HG02588 (cell line): ENCODE results near the gene C4BPB.
"Not testable (repeated sequence)": the region's sequence is repeated elsewhere in the genome, so short reads cannot be mapped to it uniquely, and the experiment has no call there.

Experiments
- ATAC-seq: cut with Tn5 transposase; IDR thresholded peaks from one replicate; pipeline ENCODE4 v1.9.1; 2021; ENCODE audit warnings: mild to moderate bottlenecking, moderate library complexity; ENCODE audit not compliant: unreplicated experiment

Gene C4BPB

GRCh38 chr1:207088701-207089626, at the start of gene C4BPB:
Gene C4BPB, plus strand, starts transcription at chr1:207088860. Its CDS starts 672 bp downstream, at chr1:207089532.
- ATAC-seq, result no peak

DNA sequence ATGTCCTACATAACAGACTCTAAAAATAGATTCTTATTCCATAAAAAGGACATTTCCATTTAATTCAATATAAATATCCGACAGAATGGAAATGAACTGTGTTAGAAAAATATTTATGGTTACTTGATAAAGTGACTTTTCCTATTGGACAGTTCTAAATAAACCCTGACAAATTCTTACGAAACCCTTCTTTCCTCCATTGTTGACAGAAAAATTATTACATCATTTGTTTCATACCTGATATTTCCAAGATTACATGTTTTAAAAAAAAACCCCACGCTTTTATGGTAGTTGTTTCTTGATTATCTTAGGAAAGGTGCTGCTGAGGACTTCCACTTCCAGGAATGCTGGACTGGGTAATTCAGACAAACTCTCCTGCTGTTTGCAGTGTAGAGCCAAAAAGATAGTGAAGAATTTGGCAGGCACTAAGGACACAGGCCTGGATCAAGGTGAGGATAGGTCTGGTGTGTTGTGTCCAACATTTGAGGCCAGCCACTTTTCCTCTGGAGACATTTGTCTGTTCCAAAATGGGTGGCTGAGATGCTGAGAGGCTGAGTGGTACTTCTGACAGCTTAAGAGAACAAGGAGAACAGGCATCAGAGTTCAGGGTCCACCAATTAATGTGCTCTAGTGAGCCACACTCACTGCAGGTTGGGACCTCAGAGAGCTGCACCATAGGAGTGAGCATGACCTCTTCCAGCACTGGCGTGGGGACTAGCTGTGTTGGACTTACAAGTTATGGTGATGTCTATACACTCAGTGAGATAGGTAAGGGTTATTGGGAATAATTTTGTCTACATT, 49.1 kb upstream of the C4BPB start:
- ATAC-seq, result no peak

- no peak for ATAC-seq
These were observed 48.5 kb upstream of the C4BPB start for GRCh38 chr1:207040181-207040533.

DNA sequence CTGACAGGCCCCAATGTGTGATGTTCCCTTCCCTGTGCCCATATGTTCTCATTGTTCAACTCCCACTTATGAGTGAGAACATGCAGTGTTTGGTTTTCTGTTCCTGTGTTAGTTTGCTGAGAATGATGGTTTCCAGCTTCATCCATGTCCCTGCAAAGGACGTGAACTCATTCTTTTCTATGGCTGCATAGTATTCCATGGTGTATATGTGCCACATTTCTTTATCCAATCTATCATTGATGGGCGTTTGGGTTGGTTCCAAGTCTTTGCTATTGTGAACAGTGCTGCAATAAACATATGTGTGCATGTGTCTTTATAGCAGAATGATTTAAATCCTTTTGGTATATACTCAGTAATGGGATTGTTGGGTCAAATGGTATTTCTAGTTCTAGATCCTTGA, 47.3 kb upstream of the C4BPB start:
- not testable (repeated sequence) for ATAC-seq

- no peak for ATAC-seq
These were observed 43.2 kb upstream of the C4BPB start for GRCh38 chr1:207045453-207045852.

DNA sequence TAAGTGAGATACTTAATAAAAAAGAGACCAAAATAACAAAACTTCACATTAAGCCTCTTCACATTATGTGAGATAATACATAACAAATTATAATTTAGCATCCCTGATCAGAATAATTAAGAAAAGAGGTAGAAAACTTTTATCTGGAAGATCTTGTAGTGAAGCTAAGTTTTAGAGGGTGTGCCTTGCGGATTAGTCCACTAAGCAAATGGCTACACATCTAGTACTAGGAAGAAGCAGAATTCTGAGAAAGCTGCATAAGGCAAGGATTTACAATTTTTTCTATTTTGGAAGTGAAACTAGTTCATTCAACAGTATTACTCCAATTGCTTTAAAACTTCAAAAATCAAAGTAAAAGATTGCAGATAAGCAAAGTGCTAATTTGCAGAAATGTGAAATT, 41.2 kb upstream of the C4BPB start:
- ATAC-seq, result no peak

DNA sequence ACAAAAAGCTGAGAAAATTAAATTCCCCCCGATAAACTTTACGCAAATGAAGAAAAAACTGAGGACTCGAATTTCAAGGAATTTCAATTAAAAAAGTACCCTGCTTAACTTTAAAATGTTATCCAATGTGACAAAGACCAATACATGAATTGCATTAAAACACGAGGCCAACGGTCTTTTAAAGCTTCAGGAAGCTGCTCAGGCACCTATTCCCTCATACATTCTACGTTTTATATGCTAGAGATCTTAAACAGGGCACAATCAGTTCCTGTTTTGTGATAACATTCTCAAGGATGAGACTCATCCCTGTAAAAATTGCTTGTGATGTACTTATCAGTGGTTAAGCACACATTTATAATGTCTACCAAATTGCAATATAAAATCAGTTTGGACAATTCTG, 40.6 kb upstream of the C4BPB start:
- ATAC-seq, result no peak

DNA sequence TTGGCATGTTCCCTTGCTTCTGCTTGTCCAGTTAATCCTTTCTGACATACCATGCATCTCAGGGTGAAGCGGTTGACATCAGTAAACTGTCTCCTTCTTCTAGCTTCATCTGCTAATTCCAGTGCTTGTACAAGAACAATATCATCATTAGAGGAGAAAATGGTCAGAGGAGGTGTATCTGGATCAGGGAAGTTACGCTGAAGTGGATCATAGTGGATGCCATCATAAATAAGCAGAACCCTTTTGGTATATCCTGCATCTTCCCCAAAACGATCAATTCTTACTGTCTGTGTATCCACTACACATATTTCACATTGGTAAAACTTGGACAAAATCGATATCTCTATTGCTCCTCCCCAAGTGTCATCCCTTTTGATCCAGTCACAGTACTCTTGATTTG, 39.6 kb upstream of the C4BPB start:
- no peak for ATAC-seq

DNA sequence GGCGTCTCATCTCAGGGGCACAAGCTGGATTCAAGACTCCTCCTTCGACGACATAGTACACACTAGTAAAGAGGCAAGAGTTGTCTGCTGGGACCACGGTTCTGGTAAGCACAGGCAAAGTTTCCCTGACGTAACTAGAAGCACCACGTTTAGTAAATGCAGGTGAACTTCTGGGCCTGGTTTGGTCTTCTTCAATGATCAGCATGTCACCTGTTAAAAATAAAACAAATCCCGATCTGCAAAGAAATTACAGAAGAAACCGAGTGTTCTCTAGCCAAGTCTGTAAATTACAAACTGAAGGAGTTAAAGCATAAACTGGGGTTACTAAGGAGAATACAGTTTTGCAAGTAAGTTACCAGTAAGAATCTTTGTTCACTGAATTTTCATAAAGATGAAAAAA, 39.1 kb upstream of the C4BPB start:
- no peak for ATAC-seq

DNA sequence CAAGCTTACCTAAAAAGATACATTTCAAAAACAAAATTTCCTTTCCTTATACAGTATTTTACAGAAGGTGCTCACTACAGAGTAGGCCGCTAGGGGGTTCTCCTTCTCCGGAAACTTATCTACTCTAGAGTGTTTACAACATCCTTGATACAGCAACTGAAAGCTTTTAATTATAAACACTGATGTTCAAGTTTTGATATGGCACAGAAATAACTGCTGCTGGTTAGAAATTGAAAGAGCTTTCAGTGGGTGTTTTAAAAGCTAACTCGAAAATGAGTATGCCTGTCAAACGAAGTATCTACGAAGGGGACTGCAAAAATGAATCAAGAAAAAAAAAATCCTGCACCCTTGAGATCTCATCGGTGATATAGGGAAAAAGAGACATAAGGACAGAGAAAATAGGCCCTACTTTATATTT, 38.7 kb upstream of the C4BPB start:
- no peak for ATAC-seq

DNA sequence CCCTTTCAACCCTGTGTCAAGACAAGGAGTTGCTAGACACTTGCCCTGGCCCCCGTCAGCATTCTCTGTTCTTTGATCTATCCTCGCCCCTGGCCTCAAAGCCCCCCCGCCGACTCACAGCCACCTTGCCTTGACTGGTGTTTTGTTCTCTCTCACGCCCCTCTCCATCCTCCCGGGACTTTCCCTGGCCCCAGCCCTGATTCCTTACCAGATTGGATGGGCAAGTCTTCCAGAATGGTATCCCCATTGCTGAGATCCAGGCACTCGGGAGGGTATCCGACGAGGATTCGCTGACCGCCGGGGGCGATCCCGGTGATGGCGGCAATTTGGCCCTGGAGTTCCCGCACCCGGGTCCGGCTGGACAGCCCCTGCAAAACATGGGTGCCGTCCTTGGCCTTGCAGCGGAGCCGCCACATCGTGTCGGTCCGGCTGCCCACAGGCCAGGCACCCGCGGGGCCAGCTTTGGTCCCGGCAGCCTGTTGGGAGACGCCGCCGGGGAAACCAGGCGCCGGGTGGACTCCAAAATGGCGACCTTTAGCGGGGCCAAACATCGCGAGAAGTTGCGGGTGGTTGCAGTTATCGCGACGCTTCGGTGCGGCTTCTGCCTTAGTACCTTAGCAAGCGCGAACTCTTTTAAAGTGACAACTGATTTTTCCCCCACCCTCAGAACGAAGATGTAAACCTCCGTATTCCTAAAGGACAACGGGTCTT, 38.0 kb upstream of the C4BPB start:
- ATAC-seq, result peak; percentile 54

DNA sequence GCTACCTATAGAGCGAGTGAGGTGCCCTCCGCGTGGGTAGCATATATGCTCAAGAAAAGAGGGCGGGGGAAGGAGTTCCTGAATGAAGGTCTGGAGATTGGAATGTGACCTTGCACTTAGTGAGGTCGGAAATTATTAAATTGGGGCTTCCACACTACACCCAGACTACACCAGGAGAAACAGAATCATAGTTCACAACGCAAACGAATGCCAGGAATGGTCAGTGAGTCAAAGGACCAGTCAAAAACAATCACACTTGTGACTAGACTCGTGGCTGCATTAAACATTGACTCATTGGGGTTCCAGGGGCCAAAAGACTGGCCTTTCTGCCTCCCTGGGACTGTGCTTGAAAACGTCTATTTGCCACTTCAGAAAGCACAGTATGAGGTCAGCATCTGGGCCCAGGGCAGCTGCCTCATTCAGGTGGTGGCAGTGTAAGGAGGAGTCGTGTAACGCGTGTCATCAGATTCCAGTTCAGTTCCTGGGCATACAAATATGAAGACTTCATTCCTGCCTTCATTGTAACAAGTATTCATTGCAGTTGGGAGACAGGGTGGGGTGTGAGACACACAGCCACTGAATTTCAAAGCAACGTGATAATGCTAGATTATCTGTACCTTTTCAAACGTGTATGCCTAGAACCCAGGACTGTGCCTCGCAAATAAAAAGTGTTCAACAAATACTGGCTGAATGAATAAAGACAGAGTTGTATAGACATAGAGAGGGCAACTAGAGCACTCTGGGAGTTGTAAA, 37.3 kb upstream of the C4BPB start, which contains the start of gene YOD1:
YOD1 (minus strand) TSS at position 18 of the 753 bp plus-strand sequence. CDS start 178 bp downstream, outside the sequence.
- no peak for ATAC-seq

DNA sequence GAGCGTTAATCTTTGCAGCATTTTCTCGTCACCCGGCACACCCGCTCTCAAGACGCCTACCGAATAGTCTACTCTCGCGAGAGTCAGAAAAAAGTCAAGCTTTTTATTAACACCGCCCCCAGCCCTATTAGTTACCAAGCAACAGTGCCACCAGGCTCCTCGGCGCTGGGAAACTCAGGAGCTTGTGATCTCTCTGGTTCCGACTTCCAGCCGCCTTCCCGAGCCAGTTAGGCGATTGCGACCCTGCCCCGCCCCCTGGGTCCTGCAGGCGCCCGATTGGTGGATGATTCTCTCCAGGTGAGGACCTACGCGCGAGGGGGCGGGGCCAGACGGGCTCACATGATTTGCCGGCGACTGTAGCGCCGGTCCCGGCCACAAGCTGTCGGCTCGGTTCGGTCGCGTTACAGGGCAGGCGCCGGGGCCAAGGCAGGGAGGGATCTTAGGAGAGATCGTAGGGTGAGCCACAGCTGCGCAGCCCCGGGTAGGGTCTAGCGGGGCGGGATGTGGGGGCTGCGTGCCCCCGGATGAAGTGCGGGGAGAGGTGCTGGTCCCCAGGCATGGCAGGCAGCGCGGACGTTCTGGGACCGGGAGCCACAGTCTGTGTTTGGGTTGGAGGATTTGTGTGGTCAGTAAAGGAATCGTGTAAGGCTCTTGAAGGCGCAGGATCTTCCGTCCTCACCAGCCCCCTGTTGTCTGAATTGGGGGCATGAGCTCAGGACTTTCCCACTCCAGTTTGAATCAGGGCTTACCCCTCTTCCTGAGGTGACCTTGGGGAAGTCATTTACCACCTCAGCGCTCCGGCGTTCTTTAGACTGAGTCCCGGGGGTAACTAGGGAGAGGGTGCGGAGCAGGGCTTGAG, 35.5 kb upstream of the C4BPB start, which contains the start of gene PFKFB2:
PFKFB2 (plus strand) TSS at position 365 of the 859 bp plus-strand sequence. CDS start 1,443 bp downstream, outside the sequence.
- ATAC-seq, result peak; percentile 75

DNA sequence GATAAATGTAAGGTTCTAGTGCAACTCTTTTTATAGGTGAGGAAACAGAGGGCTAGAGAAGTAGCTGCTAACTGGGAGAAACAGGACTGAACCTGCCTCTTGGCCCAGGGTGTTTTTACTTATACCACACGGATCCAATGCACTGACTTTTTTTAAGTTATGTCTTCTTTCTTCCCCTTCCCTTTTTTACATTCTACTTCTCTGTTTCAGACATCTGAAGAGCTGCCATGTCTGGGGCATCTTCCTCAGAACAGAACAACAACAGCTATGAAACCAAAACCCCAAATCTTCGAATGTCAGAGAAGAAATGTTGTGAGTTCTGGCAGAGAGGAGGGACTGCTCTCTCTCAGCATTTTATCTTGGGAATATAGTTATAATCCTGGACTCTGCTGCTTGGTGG, 34.2 kb upstream of the C4BPB start:
- ATAC-seq, result no peak

DNA sequence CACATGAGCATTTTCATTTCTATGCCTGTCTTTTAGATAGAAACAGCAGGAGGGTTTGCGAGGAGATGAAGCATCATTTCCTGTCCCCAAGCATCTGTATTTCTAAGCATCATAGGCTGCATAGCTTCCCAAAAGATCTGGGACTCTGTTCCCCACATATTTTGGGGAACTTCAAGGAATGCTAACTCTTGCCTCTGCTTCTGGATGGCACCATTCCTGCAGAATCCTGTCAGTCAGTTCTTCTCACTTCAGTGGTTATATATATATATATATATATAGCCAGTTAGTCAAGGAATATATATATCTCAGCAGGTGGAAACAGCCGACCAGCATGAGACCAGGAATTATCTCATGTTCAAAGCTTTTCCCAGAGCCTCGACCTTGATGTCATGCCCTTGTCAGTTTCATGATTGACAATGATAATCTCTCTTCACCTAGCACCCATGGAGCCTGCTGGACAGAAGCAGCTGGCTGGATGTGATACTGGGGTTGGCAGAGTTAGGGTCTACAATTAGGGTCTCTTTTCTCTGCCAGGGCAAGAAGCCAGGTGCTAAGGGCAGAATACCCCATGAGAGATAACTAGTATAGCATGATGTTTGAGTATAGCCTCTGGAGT, 33.2 kb upstream of the C4BPB start:
- ATAC-seq, result no peak

GRCh38 chr1:207056673-207057072, 32.0 kb upstream of the C4BPB start:
- no peak for ATAC-seq

DNA sequence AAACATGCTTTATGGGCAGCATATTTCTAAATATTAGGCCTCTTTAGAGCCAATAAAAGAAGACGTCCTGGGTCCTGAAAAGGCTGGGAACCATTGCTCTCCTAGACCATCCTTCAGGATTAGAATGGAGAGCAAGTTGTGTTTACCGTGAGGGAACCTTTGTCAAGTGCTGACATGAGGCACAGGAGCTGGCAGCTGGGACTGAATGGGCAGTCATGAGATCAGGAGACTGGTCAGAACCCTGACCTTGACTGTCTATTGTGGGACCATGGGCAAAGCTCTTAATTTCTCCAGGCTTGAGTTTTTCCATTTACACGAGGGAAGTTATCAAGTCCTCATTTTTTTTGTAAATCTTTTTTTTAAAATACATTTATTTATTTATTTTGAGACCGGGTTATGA, 30.4 kb upstream of the C4BPB start:
- ATAC-seq, result no peak

DNA sequence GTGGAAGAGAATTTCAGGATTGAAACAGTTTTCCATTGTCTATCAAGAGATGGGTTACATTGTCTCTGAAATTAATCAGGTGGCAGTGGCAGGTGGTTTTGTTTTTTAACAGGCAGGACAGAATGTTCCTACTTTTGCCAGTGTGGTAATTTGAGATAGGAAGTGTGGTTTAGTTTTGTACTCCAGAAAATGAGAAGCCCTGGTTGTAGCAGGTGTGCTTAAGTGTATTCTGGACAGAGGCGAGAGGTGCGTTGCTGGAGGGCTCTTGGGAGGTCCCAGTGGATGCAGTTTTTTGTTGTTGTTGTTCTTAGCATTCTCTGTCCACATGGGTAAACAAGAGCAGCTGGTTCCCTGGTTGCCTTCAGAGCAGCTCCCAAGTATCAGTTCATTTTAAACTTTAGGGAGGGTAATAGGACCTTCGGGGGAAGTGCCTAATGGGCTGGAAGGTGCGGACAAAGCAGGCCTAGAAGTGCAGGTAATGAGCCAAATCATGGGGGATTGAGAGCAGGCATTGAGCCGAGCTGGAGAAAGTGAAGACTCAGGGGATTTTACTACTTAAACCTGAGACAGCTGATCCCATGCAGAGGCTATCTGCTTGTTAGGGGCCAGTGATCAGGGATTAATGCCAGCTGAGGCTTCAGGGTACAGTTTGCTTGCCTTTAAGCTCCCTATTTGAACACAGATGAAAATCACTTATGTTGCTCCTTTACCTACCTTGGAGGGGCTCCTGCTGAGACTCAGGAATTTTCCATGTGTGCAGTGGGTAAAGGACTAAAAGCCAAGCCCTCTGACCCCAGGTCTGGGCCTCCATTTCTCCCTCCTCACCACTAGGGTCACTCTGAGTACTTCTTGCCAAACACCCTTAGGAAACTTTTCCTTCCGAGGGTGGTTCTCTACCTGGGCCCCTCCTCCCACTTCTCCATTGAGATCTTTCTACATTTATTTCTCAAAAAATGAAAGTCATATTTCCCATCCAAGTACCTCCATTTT, 29.5 kb upstream of the C4BPB start:
- no peak for ATAC-seq
